Measurements from ENCODE around the gene UBTD2. TPM values are rescaled to one million over a fixed set of nuclear protein-coding genes. Genes with fewer than 3 reads are reported as not detected.
A peak's percentile ranks its signal among the peaks of the same experiment; 100 is the strongest.
"Not testable (repeated sequence)": the region's sequence is repeated elsewhere in the genome, so short reads cannot be mapped to it uniquely, and the experiment has no call there.

UBTD2 gene
- total RNA-seq, 1 donor from 2014 or later, result 6.1 TPM

GRCh38 chr5:172229904-172230303, 53.7 kb downstream of the UBTD2 start:
- intact Hi-C loops (cut with micrococcal nuclease), result no loop called here
- peaks cover 3% of the 10 kb centered on the region for H3K27me3 Mint-ChIP-seq (ENCODE audit: insufficient read depth)
- no peak for DNase-seq (ENCODE audit: low spot score)
- H3K27ac Mint-ChIP-seq, result no peak overlapping the region
- H3K4me1 Mint-ChIP-seq (ENCODE audit: low read depth), result peaks cover 19% of the 10 kb centered on the region
- no peak overlapping the region for H3K4me3 Mint-ChIP-seq
- H3K36me3 Mint-ChIP-seq (ENCODE audit: low read depth), result peaks cover 15% of the 10 kb centered on the region
- H3K9me3 Mint-ChIP-seq, result no peaks in the 10 kb centered on the region

- DNase-seq (ENCODE audit: low spot score), result no peak
- Mint-ChIP-seq H3K27me3 (ENCODE audit: insufficient read depth) (peaks cover 7% of the 10 kb centered on the region), H3K4me1 (ENCODE audit: low read depth) (peaks cover 33% of the 10 kb centered on the region), H3K9me3 (peaks cover 9% of the 10 kb centered on the region), H3K27ac (no peak overlapping the region), H3K4me3 (no peak overlapping the region), H3K36me3 (ENCODE audit: low read depth) (peaks cover 15% of the 10 kb centered on the region)
- intact Hi-C loops (cut with micrococcal nuclease), result loop anchor here (1.0 to 2.0 kb wide), 7 partner anchors 13 to 318 kb away; no protein-coding TSS in a partner anchor
These were observed 58.6 kb downstream of the UBTD2 start for GRCh38 chr5:172224996-172225395.

- Mint-ChIP-seq H3K27ac (peak overlapping the region; percentile 87), H3K27me3 (ENCODE audit: insufficient read depth) (peaks cover 5% of the 10 kb centered on the region), H3K4me3 (no peak overlapping the region), H3K4me1 (ENCODE audit: low read depth) (peaks cover 28% of the 10 kb centered on the region), H3K9me3 (peaks cover 9% of the 10 kb centered on the region), H3K36me3 (ENCODE audit: low read depth) (peaks cover 15% of the 10 kb centered on the region)
- DNase-seq (ENCODE audit: low spot score), result no peak
- intact Hi-C loops (cut with micrococcal nuclease), result loop anchor here (1.0 to 2.0 kb wide), 7 partner anchors 14 to 317 kb away; no protein-coding TSS in a partner anchor
These were observed 59.4 kb downstream of the UBTD2 start for GRCh38 chr5:172223901-172224873.

- peaks cover 17% of the 10 kb centered on the region for H3K36me3 Mint-ChIP-seq (ENCODE audit: low read depth)
- no peak overlapping the region for H3K27ac Mint-ChIP-seq
- peaks cover 20% of the 10 kb centered on the region for H3K4me1 Mint-ChIP-seq (ENCODE audit: low read depth)
- peaks cover 15% of the 10 kb centered on the region for H3K9me3 Mint-ChIP-seq
- H3K27me3 Mint-ChIP-seq (ENCODE audit: insufficient read depth), result peaks cover 5% of the 10 kb centered on the region
- DNase-seq (ENCODE audit: low spot score), result no peak
- no peak overlapping the region for H3K4me3 Mint-ChIP-seq
- intact Hi-C loops (cut with micrococcal nuclease), result no loop called here
These were observed 64.3 kb downstream of the UBTD2 start for GRCh38 chr5:172219296-172219695.

GRCh38 chr5:172216345-172216744, 67.2 kb downstream of the UBTD2 start:
- no peak overlapping the region for H3K27ac Mint-ChIP-seq
- no peaks in the 10 kb centered on the region for H3K4me1 Mint-ChIP-seq (ENCODE audit: low read depth)
- peaks cover 6% of the 10 kb centered on the region for H3K9me3 Mint-ChIP-seq
- peaks cover 19% of the 10 kb centered on the region for H3K36me3 Mint-ChIP-seq (ENCODE audit: low read depth)
- H3K27me3 Mint-ChIP-seq (ENCODE audit: insufficient read depth), result no peaks in the 10 kb centered on the region
- no peak for DNase-seq (ENCODE audit: low spot score)
- intact Hi-C loops (cut with micrococcal nuclease), result no loop called here
- no peak overlapping the region for H3K4me3 Mint-ChIP-seq

GRCh38 chr5:172213126-172213525, 70.4 kb downstream of the UBTD2 start:
- peaks cover 21% of the 10 kb centered on the region for H3K36me3 Mint-ChIP-seq (ENCODE audit: low read depth)
- DNase-seq (ENCODE audit: low spot score), result no peak
- peaks cover 6% of the 10 kb centered on the region for H3K9me3 Mint-ChIP-seq
- intact Hi-C loops (cut with micrococcal nuclease), result no loop called here
- H3K27me3 Mint-ChIP-seq (ENCODE audit: insufficient read depth), result no peaks in the 10 kb centered on the region
- no peaks in the 10 kb centered on the region for H3K4me1 Mint-ChIP-seq (ENCODE audit: low read depth)
- no peak overlapping the region for H3K4me3 Mint-ChIP-seq
- no peak overlapping the region for H3K27ac Mint-ChIP-seq

- no peak for DNase-seq (ENCODE audit: low spot score)
- H3K27me3 Mint-ChIP-seq (ENCODE audit: insufficient read depth), result no peaks in the 10 kb centered on the region
These were observed 71.9 kb downstream of the UBTD2 start for GRCh38 chr5:172211676-172212075.

GRCh38 chr5:172209714-172210113, 73.8 kb downstream of the UBTD2 start:
- no peaks in the 10 kb centered on the region for H3K9me3 Mint-ChIP-seq
- H3K27ac Mint-ChIP-seq, result no peak overlapping the region
- peaks cover 7% of the 10 kb centered on the region for H3K4me1 Mint-ChIP-seq (ENCODE audit: low read depth)
- no peak for DNase-seq (ENCODE audit: low spot score)
- no peaks in the 10 kb centered on the region for H3K27me3 Mint-ChIP-seq (ENCODE audit: insufficient read depth)
- intact Hi-C loops (cut with micrococcal nuclease), result no loop called here
- H3K36me3 Mint-ChIP-seq (ENCODE audit: low read depth), result peaks cover 13% of the 10 kb centered on the region
- H3K4me3 Mint-ChIP-seq, result no peak overlapping the region

More at GRCh38 chr5:172211676-172212075, 71.9 kb downstream of the UBTD2 start:
- Mint-ChIP-seq H3K4me3 (no peak overlapping the region), H3K9me3 (no peaks in the 10 kb centered on the region), H3K27ac (no peak overlapping the region), H3K36me3 (ENCODE audit: low read depth) (peaks cover 16% of the 10 kb centered on the region), H3K4me1 (ENCODE audit: low read depth) (peaks cover 7% of the 10 kb centered on the region)
- intact Hi-C loops (cut with micrococcal nuclease), result no loop called here

GRCh38 chr5:172207511-172207910, 76.1 kb downstream of the UBTD2 start:
- Mint-ChIP-seq H3K27ac (no peak overlapping the region), H3K4me1 (ENCODE audit: low read depth) (peaks cover 7% of the 10 kb centered on the region), H3K36me3 (ENCODE audit: low read depth) (peaks cover 12% of the 10 kb centered on the region), H3K4me3 (no peak overlapping the region), H3K27me3 (ENCODE audit: insufficient read depth) (no peaks in the 10 kb centered on the region), H3K9me3 (no peaks in the 10 kb centered on the region)
- no peak for DNase-seq (ENCODE audit: low spot score)
- intact Hi-C loops (cut with micrococcal nuclease), result no loop called here

GRCh38 chr5:172205984-172206383, 77.6 kb downstream of the UBTD2 start:
- H3K36me3 Mint-ChIP-seq (ENCODE audit: low read depth); H3K4me3 Mint-ChIP-seq; H3K27ac Mint-ChIP-seq; H3K9me3 Mint-ChIP-seq; H3K4me1 Mint-ChIP-seq (ENCODE audit: low read depth); H3K27me3 Mint-ChIP-seq (ENCODE audit: insufficient read depth); intact Hi-C loops (cut with micrococcal nuclease); DNase-seq (ENCODE audit: low spot score): not testable (repeated sequence)

GRCh38 chr5:172200476-172200875, 83.1 kb downstream of the UBTD2 start:
- H3K4me3 Mint-ChIP-seq, result no peak overlapping the region
- DNase-seq (ENCODE audit: low spot score), result no peak
- peaks cover 19% of the 10 kb centered on the region for H3K27me3 Mint-ChIP-seq (ENCODE audit: insufficient read depth)
- intact Hi-C loops (cut with micrococcal nuclease), result no loop called here
- H3K4me1 Mint-ChIP-seq (ENCODE audit: low read depth), result no peaks in the 10 kb centered on the region
- no peaks in the 10 kb centered on the region for H3K9me3 Mint-ChIP-seq
- no peak overlapping the region for H3K27ac Mint-ChIP-seq
- no peaks in the 10 kb centered on the region for H3K36me3 Mint-ChIP-seq (ENCODE audit: low read depth)

GRCh38 chr5:172199446-172199845, 84.1 kb downstream of the UBTD2 start:
- peaks cover 19% of the 10 kb centered on the region for H3K27me3 Mint-ChIP-seq (ENCODE audit: insufficient read depth)
- no peak overlapping the region for H3K4me3 Mint-ChIP-seq
- H3K36me3 Mint-ChIP-seq (ENCODE audit: low read depth), result no peaks in the 10 kb centered on the region
- no peak overlapping the region for H3K27ac Mint-ChIP-seq
- DNase-seq (ENCODE audit: low spot score), result no peak
- intact Hi-C loops (cut with micrococcal nuclease), result no loop called here
- no peaks in the 10 kb centered on the region for H3K9me3 Mint-ChIP-seq
- no peaks in the 10 kb centered on the region for H3K4me1 Mint-ChIP-seq (ENCODE audit: low read depth)

GRCh38 chr5:172197775-172198174, 85.8 kb downstream of the UBTD2 start:
- H3K27ac Mint-ChIP-seq; H3K4me3 Mint-ChIP-seq; H3K9me3 Mint-ChIP-seq; H3K4me1 Mint-ChIP-seq (ENCODE audit: low read depth); intact Hi-C loops (cut with micrococcal nuclease); H3K36me3 Mint-ChIP-seq (ENCODE audit: low read depth); DNase-seq (ENCODE audit: low spot score): not testable (repeated sequence)
- peaks cover 19% of the 10 kb centered on the region for H3K27me3 Mint-ChIP-seq (ENCODE audit: insufficient read depth)

Data from activated T-helper 1 cell treated with anti-CD3 and anti-CD28 coated beads, Interleukin-12 subunit alpha, Interleukin-12 subunit beta, Interleukin-2, Interleukin-4 antibody, amounts not matched to agents 30 ng/mL and 10 ng/mL and 1 ng/mL, durations not matched to agents 14 hours and 24 hours and 36 hours (primary cell).